Duodenal mucosa (tissue), 2 donors: ENCODE measurements around the gene SYT13.

Experiments
- H3K27ac ChIP-seq: one replicate; pipeline ENCODE4 v1.7.0; 2013; ENCODE audit warnings: low read depth, low read length
- H3K27me3 ChIP-seq, 2 donors: one replicate each; pipeline ENCODE4 v1.7.0; 2013; ENCODE audit warnings: low read length in 2 of 2, control low read depth in 1 of 2; ENCODE audit not compliant: insufficient read depth in 2 of 2, control insufficient read depth in 1 of 2
- H3K36me3 ChIP-seq, 2 donors: one replicate each; pipeline ENCODE4 v1.7.0; 2013; ENCODE audit warnings: low read length in 2 of 2, control low read depth in 1 of 2; ENCODE audit not compliant: insufficient read depth in 2 of 2, control insufficient read depth in 1 of 2
- H3K4me1 ChIP-seq, 2 donors: one replicate each; pipeline ENCODE4 v1.7.0; 2013; ENCODE audit warnings: low read length in 2 of 2, control low read depth in 1 of 2; ENCODE audit not compliant: insufficient read depth in 2 of 2, control insufficient read depth in 1 of 2
- H3K4me3 ChIP-seq, 2 donors: one replicate each; pipeline ENCODE4 v1.7.0; 2013; ENCODE audit warnings: low read length in 2 of 2, low read depth in 1 of 2
- H3K9ac ChIP-seq, 2 donors: one replicate each; pipeline ENCODE4 v1.7.0; 2013; ENCODE audit warnings: low read length in 2 of 2, low read depth in 1 of 2
- H3K9me3 ChIP-seq, 2 donors: one replicate each; pipeline ENCODE4 v1.7.0; 2013; ENCODE audit warnings: low read length in 2 of 2, control low read depth in 1 of 2; ENCODE audit not compliant: control insufficient read depth in 1 of 2

The SYT13 gene

GRCh38 chr11:45265969-45266675, 20.0 kb downstream of the SYT13 start:
- H3K9me3 ChIP-seq: no peaks in the 10 kb centered on the region
- H3K4me1 ChIP-seq: peaks cover 31 to 37% of the 10 kb centered on the region in 2 donors
- H3K27me3 ChIP-seq: peaks cover 0 to 2% of the 10 kb centered on the region in 2 donors
- peak overlapping the region in 1 of 2 donors; percentile 46 for H3K4me3 ChIP-seq
- H3K27ac ChIP-seq: no peak overlapping the region
- no peak overlapping the region for H3K9ac ChIP-seq
- H3K36me3 ChIP-seq: no peaks in the 10 kb centered on the region

GRCh38 chr11:45264839-45265515, 21.2 kb downstream of the SYT13 start:
- Histone ChIP-seq H3K27ac (no peak overlapping the region), H3K9ac (no peak overlapping the region), H3K4me1 (peaks cover 38 to 39% of the 10 kb centered on the region in 2 donors), H3K27me3 (peaks cover 0 to 2% of the 10 kb centered on the region in 2 donors), H3K9me3 (no peaks in the 10 kb centered on the region), H3K4me3 (peak overlapping the region in 1 of 2 donors; percentile 11), H3K36me3 (no peaks in the 10 kb centered on the region)

- Histone ChIP-seq H3K4me3 (no peak overlapping the region), H3K27me3 (peaks cover 0 to 2% of the 10 kb centered on the region in 2 donors), H3K4me1 (peaks cover 46 to 51% of the 10 kb centered on the region in 2 donors), H3K27ac (no peak overlapping the region), H3K36me3 (no peaks in the 10 kb centered on the region), H3K9ac (no peak overlapping the region), H3K9me3 (no peaks in the 10 kb centered on the region)
These were observed 22.4 kb downstream of the SYT13 start for GRCh38 chr11:45263773-45264172.

GRCh38 chr11:45262900-45263299, 23.2 kb downstream of the SYT13 start:
- Histone ChIP-seq H3K27ac (no peak overlapping the region), H3K4me1 (peaks cover 43 to 51% of the 10 kb centered on the region in 2 donors)

GRCh38 chr11:45260071-45260470, 26.1 kb downstream of the SYT13 start:
- H3K9ac ChIP-seq: no peak overlapping the region
- no peak overlapping the region for H3K27ac ChIP-seq
- no peak overlapping the region for H3K4me3 ChIP-seq

More at GRCh38 chr11:45262900-45263299, 23.2 kb downstream of the SYT13 start:
- Histone ChIP-seq H3K36me3 (no peaks in the 10 kb centered on the region), H3K9ac (no peak overlapping the region), H3K9me3 (no peaks in the 10 kb centered on the region), H3K4me3 (no peak overlapping the region), H3K27me3 (no peaks in the 10 kb centered on the region)

GRCh38 chr11:45259592-45259991, 26.5 kb downstream of the SYT13 start:
- no peak overlapping the region for H3K27ac ChIP-seq
- H3K27me3 ChIP-seq: no peaks in the 10 kb centered on the region
- H3K9me3 ChIP-seq: no peaks in the 10 kb centered on the region
- no peak overlapping the region for H3K4me3 ChIP-seq
- no peaks in the 10 kb centered on the region for H3K36me3 ChIP-seq
- H3K9ac ChIP-seq: no peak overlapping the region
- H3K4me1 ChIP-seq: peaks cover 14 to 26% of the 10 kb centered on the region in 2 donors

More at GRCh38 chr11:45260071-45260470, 26.1 kb downstream of the SYT13 start:
- H3K36me3 ChIP-seq: no peaks in the 10 kb centered on the region
- no peaks in the 10 kb centered on the region for H3K27me3 ChIP-seq
- peaks cover 19 to 30% of the 10 kb centered on the region in 2 donors for H3K4me1 ChIP-seq
- H3K9me3 ChIP-seq: no peaks in the 10 kb centered on the region

- Histone ChIP-seq H3K27ac (no peak overlapping the region), H3K9me3 (no peaks in the 10 kb centered on the region), H3K27me3 (no peaks in the 10 kb centered on the region), H3K36me3 (peaks cover 0 to 5% of the 10 kb centered on the region in 2 donors), H3K4me1 (peaks cover 9 to 24% of the 10 kb centered on the region in 2 donors), H3K4me3 (no peak overlapping the region), H3K9ac (no peak overlapping the region)
These were observed 27.1 kb downstream of the SYT13 start for GRCh38 chr11:45258982-45259530.

- Histone ChIP-seq H3K9ac (no peak overlapping the region), H3K36me3 (peaks cover 0 to 9% of the 10 kb centered on the region in 2 donors), H3K27ac (no peak overlapping the region), H3K4me3 (no peak overlapping the region), H3K9me3 (no peaks in the 10 kb centered on the region), H3K27me3 (peaks cover 0 to 4% of the 10 kb centered on the region in 2 donors), H3K4me1 (peaks cover 8 to 14% of the 10 kb centered on the region in 2 donors)
These were observed 32.1 kb downstream of the SYT13 start for GRCh38 chr11:45254070-45254469.

- Histone ChIP-seq H3K27me3 (peaks cover 0 to 4% of the 10 kb centered on the region in 2 donors), H3K9ac (no peak overlapping the region), H3K4me3 (no peak overlapping the region), H3K9me3 (no peaks in the 10 kb centered on the region), H3K36me3 (peaks cover 0 to 9% of the 10 kb centered on the region in 2 donors), H3K4me1 (peaks cover 8 to 10% of the 10 kb centered on the region in 2 donors), H3K27ac (no peak overlapping the region)
These were observed 32.5 kb downstream of the SYT13 start for GRCh38 chr11:45253640-45254039.

GRCh38 chr11:45252877-45253276, 33.3 kb downstream of the SYT13 start:
- Histone ChIP-seq H3K4me1 (peaks cover 8 to 10% of the 10 kb centered on the region in 2 donors), H3K9me3 (no peaks in the 10 kb centered on the region), H3K27ac (no peak overlapping the region), H3K27me3 (peaks cover 0 to 4% of the 10 kb centered on the region in 2 donors), H3K9ac (no peak overlapping the region), H3K36me3 (peaks cover 0 to 9% of the 10 kb centered on the region in 2 donors), H3K4me3 (no peak overlapping the region)
